ENCODE measurements around the gene RPL28.
A peak's percentile ranks its signal among the peaks of the same experiment; 100 is the strongest.

RPL28 gene

DNA sequence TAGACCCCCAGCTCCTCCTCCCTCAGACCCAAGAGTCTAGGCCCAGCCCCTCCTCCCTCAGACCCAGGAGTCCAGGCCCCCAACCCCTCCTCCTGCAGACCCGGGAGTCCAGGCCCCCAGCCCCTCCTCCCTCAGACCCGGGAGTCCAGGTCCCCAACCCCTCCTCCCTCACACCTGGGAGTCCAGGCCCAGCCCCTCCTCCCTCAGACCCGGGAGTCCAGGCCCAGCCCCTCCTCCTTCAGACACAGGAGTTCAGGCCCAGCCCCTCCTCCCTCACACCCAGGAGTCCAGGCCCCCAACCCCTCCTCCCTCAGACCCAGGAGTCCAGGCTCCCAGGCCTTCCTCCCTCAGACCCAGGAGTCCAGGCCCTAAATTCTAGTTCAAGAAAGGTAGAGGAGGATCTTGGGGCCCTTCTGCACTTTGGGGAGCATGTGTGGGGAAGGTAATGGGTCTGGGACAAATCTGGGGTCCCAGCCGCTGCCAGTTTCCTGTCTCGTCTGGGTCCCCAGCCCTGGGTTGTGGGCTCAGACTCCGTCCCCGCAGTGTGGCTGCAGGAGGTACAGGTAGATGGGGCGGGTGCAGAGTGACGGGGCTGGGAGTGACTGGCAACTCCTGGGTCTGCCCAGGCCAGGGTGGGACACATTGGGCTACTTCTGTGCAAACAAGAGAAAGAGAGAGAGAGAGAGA, 12.3 kb upstream of the RPL28 start:
- Histone ChIP-seq H3K4me3 (ENCODE audit: insufficient read depth, low read depth, low read length, poor library complexity, severe bottlenecking) (no peak overlapping the region), H3K9me3 (ENCODE audit: control insufficient read depth, low read length) (no peaks in the 10 kb centered on the region), H3K4me1 (ENCODE audit: control insufficient read depth, insufficient read depth, low read length, poor library complexity, severe bottlenecking) (peaks cover 15% of the 10 kb centered on the region), H3K27me3 (replicated peaks; ENCODE audit: control insufficient read depth, insufficient read depth, low read length, poor library complexity, severe bottlenecking) (peaks cover 61% of the 10 kb centered on the region), H3K36me3 (ENCODE audit: control insufficient read depth, insufficient read depth, low read length) (no peaks in the 10 kb centered on the region), H3K27ac (ENCODE audit: insufficient read depth, low read length, poor library complexity, severe bottlenecking) (no peak overlapping the region)
- DNase-seq: no peak

DNA sequence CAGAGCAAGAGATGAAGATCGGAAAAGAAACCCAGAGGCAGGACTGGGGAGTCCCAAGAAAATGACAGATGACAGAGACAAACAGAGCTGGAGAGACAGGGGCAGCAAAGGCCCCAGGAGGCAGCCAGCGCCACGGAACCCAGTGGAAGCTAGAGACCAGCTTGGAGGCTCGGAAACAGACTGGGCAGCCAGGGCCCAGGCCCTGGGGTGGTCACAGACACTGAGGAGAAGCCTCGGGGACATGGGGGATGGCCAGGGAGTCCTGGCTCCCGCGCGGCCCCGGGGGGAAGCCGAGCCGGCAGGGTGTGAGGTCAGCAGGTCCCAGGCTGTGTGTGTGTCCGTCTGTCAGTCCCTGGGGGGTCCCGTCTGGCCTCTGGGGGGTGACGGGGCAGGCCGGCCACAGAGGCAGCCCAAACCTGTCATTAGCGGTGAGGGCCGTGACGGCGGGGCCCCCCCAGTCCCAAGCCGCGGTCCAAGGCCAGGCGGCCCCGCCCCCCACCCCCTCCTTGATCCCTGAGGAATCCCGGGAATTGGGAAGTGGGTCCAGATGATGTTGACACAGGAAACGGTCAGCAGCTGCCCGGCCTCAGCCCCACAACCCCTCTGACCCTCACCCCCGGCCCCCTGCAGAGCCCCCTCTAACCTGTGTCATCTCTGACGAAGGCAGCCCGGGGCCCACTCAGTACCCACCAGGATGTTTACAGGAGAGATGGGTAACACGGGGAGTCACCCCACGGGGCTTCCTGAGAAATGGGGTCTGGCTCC, 11.6 kb upstream of the RPL28 start:
- Histone ChIP-seq H3K9me3 (ENCODE audit: control insufficient read depth, low read length) (no peaks in the 10 kb centered on the region), H3K4me3 (ENCODE audit: insufficient read depth, low read depth, low read length, poor library complexity, severe bottlenecking) (no peak overlapping the region), H3K4me1 (ENCODE audit: control insufficient read depth, insufficient read depth, low read length, poor library complexity, severe bottlenecking) (peaks cover 9% of the 10 kb centered on the region), H3K36me3 (ENCODE audit: control insufficient read depth, insufficient read depth, low read length) (no peaks in the 10 kb centered on the region), H3K27ac (ENCODE audit: insufficient read depth, low read length, poor library complexity, severe bottlenecking) (no peak overlapping the region), H3K27me3 (replicated peaks; ENCODE audit: control insufficient read depth, insufficient read depth, low read length, poor library complexity, severe bottlenecking) (peaks cover 54% of the 10 kb centered on the region)
- no peak for DNase-seq

DNA sequence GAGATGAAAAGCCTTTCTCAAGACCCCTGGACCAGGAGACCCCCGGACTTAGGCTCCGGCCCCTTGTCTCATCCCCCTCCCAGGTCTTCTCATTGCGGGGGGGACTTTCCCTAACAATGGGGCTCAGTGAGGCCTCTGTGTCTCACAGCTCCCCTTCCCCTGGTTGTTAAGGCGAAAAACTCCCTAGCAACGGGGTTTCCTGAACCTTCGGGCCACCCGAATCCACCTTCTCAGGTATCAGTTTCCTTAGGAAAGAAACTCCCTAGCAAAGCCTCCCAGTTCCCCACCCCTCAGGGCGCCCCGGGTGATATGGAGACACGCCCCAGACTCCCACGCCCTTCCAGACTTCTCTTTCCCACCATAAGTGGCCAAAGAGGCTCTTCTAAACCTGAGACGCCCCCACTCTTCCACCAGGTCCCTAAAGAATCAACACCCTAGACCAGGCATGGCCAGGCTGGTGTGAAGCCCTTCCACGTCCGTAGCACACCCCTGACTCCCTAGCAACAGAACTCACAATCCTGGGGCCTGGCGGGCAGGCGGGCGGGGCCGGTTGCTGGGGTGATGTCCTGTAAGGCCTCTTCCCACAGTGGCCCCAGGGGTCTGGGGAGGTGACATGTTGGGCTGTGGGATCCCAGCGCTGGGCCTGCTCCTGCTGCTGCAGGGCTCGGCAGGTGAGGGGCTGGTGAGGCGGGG, 9.3 kb upstream of the RPL28 start, which contains the start of gene TMEM190:
Gene TMEM190, plus strand, starts transcription at position 586 of the 693 bp plus-strand sequence. Its CDS starts 28 bp downstream, at position 614.
- no peak within 1 kb of the TSS for H3K4me3 ChIP-seq (ENCODE audit: insufficient read depth, low read depth, low read length, poor library complexity, severe bottlenecking)
- no peak for DNase-seq
- H3K9me3 ChIP-seq (ENCODE audit: control insufficient read depth, low read length): no peaks in the 10 kb centered on the region
- H3K27me3 ChIP-seq (replicated peaks; ENCODE audit: control insufficient read depth, insufficient read depth, low read length, poor library complexity, severe bottlenecking): peaks cover 38% of the 10 kb centered on the region
- H3K36me3 ChIP-seq (ENCODE audit: control insufficient read depth, insufficient read depth, low read length): no peaks in the 10 kb centered on the region
- H3K27ac ChIP-seq (ENCODE audit: insufficient read depth, low read length, poor library complexity, severe bottlenecking): no peak within 1 kb of the TSS
- no peaks in the 10 kb centered on the region for H3K4me1 ChIP-seq (ENCODE audit: control insufficient read depth, insufficient read depth, low read length, poor library complexity, severe bottlenecking)

DNA sequence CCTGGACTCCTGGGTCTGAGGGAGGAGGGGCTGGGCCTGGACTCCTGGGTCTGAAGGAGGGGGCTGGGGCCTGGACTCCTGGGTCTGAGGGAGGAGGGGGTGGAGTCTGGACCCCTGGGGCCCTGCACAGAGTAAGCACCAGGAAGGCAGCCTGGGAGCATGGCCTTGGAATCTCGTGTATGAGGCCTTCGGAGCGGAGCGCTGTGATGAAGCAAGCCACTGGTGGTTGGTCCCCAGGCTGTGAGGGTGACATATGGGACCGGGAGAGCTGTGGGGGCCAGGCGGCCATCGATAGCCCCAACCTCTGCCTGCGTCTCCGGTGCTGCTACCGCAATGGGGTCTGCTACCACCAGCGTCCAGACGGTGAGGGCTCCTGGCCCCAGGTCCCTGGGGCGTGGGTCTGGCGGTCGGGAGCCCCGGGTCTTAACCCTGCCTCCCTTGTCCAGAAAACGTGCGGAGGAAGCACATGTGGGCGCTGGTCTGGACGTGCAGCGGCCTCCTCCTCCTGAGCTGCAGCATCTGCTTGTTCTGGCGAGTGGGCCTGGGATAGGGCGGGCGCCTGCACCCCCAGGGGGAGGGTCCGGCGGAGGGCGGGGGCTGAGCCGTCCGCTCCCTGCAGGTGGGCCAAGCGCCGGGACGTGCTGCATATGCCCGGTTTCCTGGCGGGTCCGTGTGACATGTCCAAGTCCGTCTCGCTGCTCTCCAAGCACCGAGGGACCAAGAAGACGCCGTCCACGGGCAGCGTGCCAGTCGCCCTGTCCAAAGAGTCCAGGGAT, 8.2 kb upstream of the RPL28 start:
- Histone ChIP-seq H3K27me3 (replicated peaks; ENCODE audit: control insufficient read depth, insufficient read depth, low read length, poor library complexity, severe bottlenecking) (peaks cover 29% of the 10 kb centered on the region), H3K27ac (ENCODE audit: insufficient read depth, low read length, poor library complexity, severe bottlenecking) (no peak overlapping the region), H3K4me3 (ENCODE audit: insufficient read depth, low read depth, low read length, poor library complexity, severe bottlenecking) (no peak overlapping the region), H3K9me3 (ENCODE audit: control insufficient read depth, low read length) (no peaks in the 10 kb centered on the region), H3K4me1 (ENCODE audit: control insufficient read depth, insufficient read depth, low read length, poor library complexity, severe bottlenecking) (no peaks in the 10 kb centered on the region), H3K36me3 (ENCODE audit: control insufficient read depth, insufficient read depth, low read length) (no peaks in the 10 kb centered on the region)
- DNase-seq: no peak

DNA sequence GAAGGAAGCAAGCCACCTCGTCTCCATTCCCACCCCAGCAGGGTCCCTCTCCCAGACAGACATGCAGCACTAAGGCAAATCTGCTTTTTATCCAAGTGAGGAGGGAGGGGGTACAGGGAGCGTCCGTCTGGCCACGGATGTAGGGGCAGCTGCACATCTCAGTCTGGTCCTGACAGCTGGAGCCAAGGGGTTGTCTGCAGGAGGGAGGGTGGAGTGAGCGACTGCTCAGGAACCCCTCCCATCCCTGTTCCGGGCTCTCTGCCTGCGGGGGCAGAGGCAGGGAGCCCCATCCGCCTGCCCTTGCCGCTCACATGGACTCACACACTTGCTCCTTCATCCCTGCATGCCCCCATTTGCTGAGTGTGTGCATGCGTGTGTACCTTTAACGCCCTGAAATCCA, 6.6 kb upstream of the RPL28 start:
- DNase-seq: no peak
- H3K27ac ChIP-seq (ENCODE audit: insufficient read depth, low read length, poor library complexity, severe bottlenecking): no peak overlapping the region
- H3K27me3 ChIP-seq (replicated peaks; ENCODE audit: control insufficient read depth, insufficient read depth, low read length, poor library complexity, severe bottlenecking): peaks cover 13% of the 10 kb centered on the region
- peaks cover 9% of the 10 kb centered on the region for H3K4me1 ChIP-seq (ENCODE audit: control insufficient read depth, insufficient read depth, low read length, poor library complexity, severe bottlenecking)
- no peaks in the 10 kb centered on the region for H3K36me3 ChIP-seq (ENCODE audit: control insufficient read depth, insufficient read depth, low read length)
- no peaks in the 10 kb centered on the region for H3K9me3 ChIP-seq (ENCODE audit: control insufficient read depth, low read length)
- no peak overlapping the region for H3K4me3 ChIP-seq (ENCODE audit: insufficient read depth, low read depth, low read length, poor library complexity, severe bottlenecking)

DNA sequence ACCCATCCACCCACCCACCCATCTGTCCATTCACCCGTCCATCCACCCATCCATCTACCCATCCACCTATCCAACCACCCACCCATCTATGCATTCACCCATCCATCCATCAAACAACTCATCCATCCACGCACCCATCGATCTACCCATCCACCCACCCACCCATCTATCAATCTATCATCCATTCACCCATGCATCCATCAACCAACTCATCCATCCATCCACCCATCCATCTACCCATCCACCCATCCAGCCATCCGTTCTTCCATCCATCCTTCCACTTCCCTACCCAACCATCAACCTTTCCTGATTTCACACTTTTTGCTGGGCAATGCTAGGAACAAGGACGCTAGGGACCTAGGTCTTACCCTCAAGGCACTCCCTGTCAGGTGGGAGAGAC, 3.7 kb upstream of the RPL28 start:
- Histone ChIP-seq H3K36me3 (ENCODE audit: control insufficient read depth, insufficient read depth, low read length) (peaks cover 3% of the 10 kb centered on the region), H3K4me3 (ENCODE audit: insufficient read depth, low read depth, low read length, poor library complexity, severe bottlenecking) (no peak overlapping the region), H3K9me3 (ENCODE audit: control insufficient read depth, low read length) (no peaks in the 10 kb centered on the region), H3K27ac (ENCODE audit: insufficient read depth, low read length, poor library complexity, severe bottlenecking) (no peak overlapping the region), H3K27me3 (replicated peaks; ENCODE audit: control insufficient read depth, insufficient read depth, low read length, poor library complexity, severe bottlenecking) (no peaks in the 10 kb centered on the region), H3K4me1 (ENCODE audit: control insufficient read depth, insufficient read depth, low read length, poor library complexity, severe bottlenecking) (peaks cover 29% of the 10 kb centered on the region)
- no peak for DNase-seq

DNA sequence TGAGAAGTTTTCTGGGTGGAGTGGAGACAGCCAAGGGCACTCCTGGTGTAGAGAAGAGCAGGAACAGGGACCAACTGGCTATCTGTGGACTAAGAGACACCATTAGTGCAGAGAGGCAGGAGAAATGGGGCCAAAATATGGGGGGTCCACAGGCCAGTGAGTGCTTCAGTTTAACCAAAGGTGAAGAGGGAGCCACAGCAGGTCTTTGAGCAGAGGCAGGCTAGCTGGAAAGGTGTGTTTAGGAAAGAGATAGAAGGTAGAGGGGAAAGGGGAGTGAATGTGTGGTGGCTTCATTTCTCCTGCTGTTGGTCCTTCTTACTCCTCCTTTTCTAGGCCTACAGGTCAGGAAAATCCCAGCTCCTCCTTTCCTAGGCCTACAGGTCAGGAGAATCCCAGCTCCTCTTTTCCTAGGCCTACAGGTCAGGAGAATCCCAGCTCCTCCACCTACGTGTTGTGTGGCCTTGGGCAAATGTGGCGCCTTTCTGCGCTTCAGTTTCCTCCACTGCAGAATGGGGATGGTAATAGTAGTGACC, 3.1 kb upstream of the RPL28 start:
- peaks cover 9% of the 10 kb centered on the region for H3K36me3 ChIP-seq (ENCODE audit: control insufficient read depth, insufficient read depth, low read length)
- no peaks in the 10 kb centered on the region for H3K9me3 ChIP-seq (ENCODE audit: control insufficient read depth, low read length)
- no peak overlapping the region for H3K4me3 ChIP-seq (ENCODE audit: insufficient read depth, low read depth, low read length, poor library complexity, severe bottlenecking)
- H3K27ac ChIP-seq (ENCODE audit: insufficient read depth, low read length, poor library complexity, severe bottlenecking): no peak overlapping the region
- DNase-seq: no peak
- H3K4me1 ChIP-seq (ENCODE audit: control insufficient read depth, insufficient read depth, low read length, poor library complexity, severe bottlenecking): peaks cover 35% of the 10 kb centered on the region
- H3K27me3 ChIP-seq (replicated peaks; ENCODE audit: control insufficient read depth, insufficient read depth, low read length, poor library complexity, severe bottlenecking): no peaks in the 10 kb centered on the region

DNA sequence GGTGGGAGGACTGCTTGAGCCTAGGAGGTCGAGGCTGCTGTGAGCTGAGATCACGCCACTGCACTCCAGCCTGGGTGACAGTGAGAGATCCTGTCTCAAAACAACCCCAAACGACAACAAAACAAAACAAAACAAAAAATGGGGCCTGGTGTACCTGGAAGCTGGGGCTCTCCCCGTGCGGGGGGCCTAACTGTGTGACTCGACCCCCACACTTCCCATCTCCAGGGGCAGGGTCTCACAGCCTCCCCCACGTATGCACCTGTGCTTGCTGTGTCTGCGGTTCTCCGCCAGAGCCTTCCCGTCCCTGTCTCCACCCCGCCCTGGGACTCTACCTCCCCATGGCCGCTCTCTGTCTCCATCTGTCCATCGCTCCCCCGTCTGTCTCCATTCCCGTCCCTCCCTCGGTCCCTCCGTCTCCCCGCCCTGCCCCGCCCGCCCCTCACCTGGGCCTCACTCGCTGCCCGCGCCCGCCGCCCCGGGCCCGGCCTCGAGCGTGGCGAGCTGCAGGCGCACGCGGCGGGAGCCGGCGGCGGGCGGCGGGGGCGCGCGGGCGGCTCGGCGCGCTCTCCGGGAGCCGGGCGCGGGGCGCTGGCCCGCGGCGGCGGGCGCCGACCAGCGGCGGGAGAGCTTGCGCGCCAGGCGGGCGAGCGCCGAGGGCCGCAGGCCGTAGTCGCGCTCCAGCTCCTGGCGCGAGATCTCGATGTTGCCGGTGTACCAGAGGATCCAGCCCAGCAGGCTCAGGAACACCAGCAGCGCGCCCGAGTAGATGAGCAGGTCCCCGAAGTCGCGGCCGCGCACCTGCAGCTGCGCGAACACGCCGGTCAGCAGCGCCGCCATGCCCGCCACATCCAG, 2.2 kb upstream of the RPL28 start:
- Histone ChIP-seq H3K4me1 (ENCODE audit: control insufficient read depth, insufficient read depth, low read length, poor library complexity, severe bottlenecking) (peaks cover 43% of the 10 kb centered on the region), H3K27ac (ENCODE audit: insufficient read depth, low read length, poor library complexity, severe bottlenecking) (peak overlapping the region; percentile 12), H3K4me3 (ENCODE audit: insufficient read depth, low read depth, low read length, poor library complexity, severe bottlenecking) (peak overlapping the region; percentile 27), H3K9me3 (ENCODE audit: control insufficient read depth, low read length) (no peaks in the 10 kb centered on the region), H3K27me3 (replicated peaks; ENCODE audit: control insufficient read depth, insufficient read depth, low read length, poor library complexity, severe bottlenecking) (no peaks in the 10 kb centered on the region), H3K36me3 (ENCODE audit: control insufficient read depth, insufficient read depth, low read length) (peaks cover 18% of the 10 kb centered on the region)
- peak in 2 of 3 donors; percentile 13 to 21 for DNase-seq

All from effector memory CD4-positive, alpha-beta T cell (primary cell).